Liver (tissue), 9 donors: ENCODE data around the gene PARP12. TPM values are rescaled to one million over a fixed set of nuclear protein-coding genes. Genes with fewer than 3 reads are reported as not detected.
A peak's percentile ranks its signal among the peaks of the same experiment; 100 is the strongest.

Experiments used
- DNase-seq: peaks from one replicate; pipeline ENCODE4 v3.0.0-alpha.2; 2017; ENCODE audit warnings: low spot score
- H3K27ac ChIP-seq, 2 donors: one replicate each; pipeline ENCODE4 v1.7.0; 2013; ENCODE audit warnings: inconsistent platforms in 2 of 2, low read length in 2 of 2, control low read depth in 1 of 2, low read depth in 1 of 2, mild to moderate bottlenecking in 1 of 2
- H3K27me3 ChIP-seq, 4 donors: one replicate each; pipeline versions ENCODE4 v1.6.1 to v1.7.0; 2013; ENCODE audit warnings: low read length in 3 of 4, inconsistent platforms in 1 of 4, mild to moderate bottlenecking in 1 of 4, moderate library complexity in 1 of 4; ENCODE audit not compliant: control insufficient read depth in 4 of 4, insufficient read depth in 4 of 4
- H3K36me3 ChIP-seq, 4 donors: one replicate each; pipeline versions ENCODE4 v1.6.1 to v1.7.0; 2013; ENCODE audit warnings: low read length in 3 of 4, mild to moderate bottlenecking in 3 of 4, low read depth in 1 of 4, moderate library complexity in 1 of 4; ENCODE audit not compliant: control insufficient read depth in 4 of 4, insufficient read depth in 3 of 4
- H3K4me1 ChIP-seq, 4 donors: one replicate each; pipeline versions ENCODE4 v1.6.1 to v1.7.0; 2013; ENCODE audit warnings: low read length in 3 of 4, mild to moderate bottlenecking in 3 of 4, moderate library complexity in 1 of 4; ENCODE audit not compliant: control insufficient read depth in 4 of 4, insufficient read depth in 4 of 4
- H3K4me3 ChIP-seq, 3 donors: one replicate each; pipeline versions ENCODE4 v1.6.1 to v1.7.0; 2013; ENCODE audit warnings: low read length in 3 of 3, control low read depth in 1 of 3, low read depth in 1 of 3, mild to moderate bottlenecking in 1 of 3
- H3K9ac ChIP-seq, 2 donors: one replicate each; pipeline ENCODE4 v1.7.0; 2013; ENCODE audit warnings: low read length in 2 of 2, mild to moderate bottlenecking in 2 of 2, moderate library complexity in 2 of 2, control low read depth in 1 of 2, low read depth in 1 of 2
- H3K9me3 ChIP-seq, 4 donors: one replicate each; pipeline versions ENCODE4 v1.6.1 to v1.7.0; 2013; ENCODE audit warnings: low read length in 3 of 4; ENCODE audit not compliant: control insufficient read depth in 4 of 4
- EGR1 ChIP-seq, 2 donors: IDR thresholded peaks; 2 replicates each; pipeline ENCODE4 v1.6.1; 2016 to 2018; ENCODE audit warnings: antibody characterized with exemption in 2 of 2, low read depth in 2 of 2
- FOXA1 ChIP-seq: IDR thresholded peaks from 2 replicates; pipeline ENCODE4 v1.6.1; 2016; ENCODE audit warnings: antibody characterized with exemption
- FOXA2 ChIP-seq: IDR thresholded peaks from 2 replicates; pipeline ENCODE4 v1.6.1; 2016; ENCODE audit warnings: antibody characterized with exemption
- GABPA ChIP-seq, 2 donors: IDR thresholded peaks in 1 of 2; conservative IDR thresholded peaks in 1 of 2; 2 replicates each; pipeline ENCODE4 v1.6.1; 2016; ENCODE audit warnings: antibody characterized with exemption in 2 of 2, mild to moderate bottlenecking in 1 of 2, moderate library complexity in 1 of 2
- HNF4A ChIP-seq, 2 donors: conservative IDR thresholded peaks; 2 replicates each; pipeline ENCODE4 v1.6.1; 2016; ENCODE audit warnings: antibody characterized with exemption in 2 of 2, mild to moderate bottlenecking in 2 of 2
- HNF4G ChIP-seq: IDR thresholded peaks from 2 replicates; pipeline ENCODE4 v1.6.1; 2016; ENCODE audit warnings: antibody characterized with exemption
- JUND ChIP-seq, 2 donors: IDR thresholded peaks; 2 replicates each; pipeline ENCODE4 v1.6.1; 2016; ENCODE audit warnings: antibody characterized with exemption in 2 of 2
- NR2F2 ChIP-seq: IDR thresholded peaks from 2 replicates; pipeline ENCODE4 v1.6.1; 2016; ENCODE audit warnings: antibody characterized with exemption
- RAD21 ChIP-seq, 2 donors: IDR thresholded peaks; 2 replicates each; pipeline ENCODE4 v1.6.1; 2016; ENCODE audit warnings: antibody characterized with exemption in 2 of 2, mild to moderate bottlenecking in 2 of 2
- RXRA ChIP-seq, 2 donors: IDR thresholded peaks; 2 replicates each; pipeline ENCODE4 v1.6.1; 2017 to 2018; ENCODE audit warnings: antibody characterized with exemption in 2 of 2, mild to moderate bottlenecking in 1 of 2
- SP1 ChIP-seq: IDR thresholded peaks from 2 replicates; pipeline ENCODE4 v1.6.1; 2018; ENCODE audit warnings: antibody characterized with exemption, mild to moderate bottlenecking
- TAF1 ChIP-seq: conservative IDR thresholded peaks from 2 replicates; pipeline ENCODE4 v1.6.1; 2016; ENCODE audit warnings: antibody characterized with exemption, mild to moderate bottlenecking
- YY1 ChIP-seq: IDR thresholded peaks from 2 replicates; pipeline ENCODE4 v1.6.1; 2016; ENCODE audit warnings: antibody characterized with exemption, mild to moderate bottlenecking
- WGBS: extraction: QIAGEN DNeasy Blood & Tissue Kit; methylation state at CpG from one replicate; pipeline ENCODE4 v1.1.7; 2013; 5-methylcytosine and 5-hydroxymethylcytosine counted together
- polyA plus RNA-seq, 2 donors: library from polyadenylated mRNA; stranded (reverse) in 1 of 2; unstranded in 1 of 2; fragments of 200-250 nt in 1 of 2; fragments of >200 nt in 1 of 2; fragmentation: Nextera tagmentation in 1 of 2; extraction: Ambion mirVana in 1 of 2; gene quantifications; one replicate each; pipeline versions ENCODE4 v1.2.1 to v1.2.3, GENCODE V29; 2013 to 2015
- total RNA-seq, 2 donors: library from RNA; depleted of rRNA; stranded (reverse); fragments of >200 nt; gene quantifications; one replicate each; pipeline ENCODE4 v1.2.3, GENCODE V29; 2014
- TF ChIP-seq, protein P1 (sequence below): IDR thresholded peaks from 2 replicates; pipeline ENCODE4 v1.6.1; 2016; ENCODE audit warnings: antibody characterized with exemption, mild to moderate bottlenecking
- TF ChIP-seq, protein P2 (sequence below): IDR thresholded peaks from 2 replicates; pipeline ENCODE4 v1.6.1; 2016; ENCODE audit warnings: antibody characterized with exemption
- donor health status: healthy.
- donor health status: healthy.
- donor health status: healthy.
- donor health status: healthy.
- donor health status: healthy.

PARP12 gene
- total and polyA plus RNA-seq, 4 donors: 13.3 to 32.7 (median 19.8) TPM

DNA sequence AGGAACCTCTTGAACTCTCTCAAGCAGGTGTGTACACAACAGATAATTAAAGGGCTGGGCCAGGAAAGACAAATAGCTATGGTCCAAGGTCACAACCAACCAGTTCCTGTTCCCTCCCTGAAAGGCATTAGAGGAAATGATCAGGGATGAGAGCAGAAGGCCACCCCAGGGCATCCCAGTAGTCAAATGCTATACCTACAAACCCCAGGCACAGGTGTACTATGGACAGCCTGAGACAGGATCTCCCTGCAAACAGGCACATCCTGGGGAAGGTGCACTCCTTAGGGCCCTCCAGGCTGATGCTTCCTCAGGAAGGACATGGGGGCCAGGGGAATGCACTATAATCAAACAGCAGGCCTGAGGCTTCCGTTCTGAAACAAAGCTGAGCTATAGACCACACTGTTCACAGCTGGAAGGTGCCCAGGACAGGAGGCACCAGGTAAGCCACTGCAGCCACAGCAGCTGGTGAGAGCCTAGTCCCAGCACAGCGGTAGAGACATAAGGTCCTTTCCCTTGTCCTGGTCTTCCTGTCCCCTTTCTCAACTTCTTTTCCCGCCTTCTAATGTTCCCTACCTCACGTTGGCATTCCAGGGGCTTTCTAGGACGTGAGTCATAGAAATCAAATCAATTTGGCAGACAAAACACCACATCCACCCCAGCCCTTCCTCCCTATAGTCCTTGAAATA lies 13.3 kb downstream of the PARP12 start (continued):
- peak; percentile 95 for TF ChIP-seq HNF4G
- TF ChIP-seq TAF1: no peak
- peak; percentile 58 to 63 for TF ChIP-seq RAD21 (IDR thresholded peaks at IDR 0.05)
- TF ChIP-seq NR2F2: peak; percentile 94

DNA sequence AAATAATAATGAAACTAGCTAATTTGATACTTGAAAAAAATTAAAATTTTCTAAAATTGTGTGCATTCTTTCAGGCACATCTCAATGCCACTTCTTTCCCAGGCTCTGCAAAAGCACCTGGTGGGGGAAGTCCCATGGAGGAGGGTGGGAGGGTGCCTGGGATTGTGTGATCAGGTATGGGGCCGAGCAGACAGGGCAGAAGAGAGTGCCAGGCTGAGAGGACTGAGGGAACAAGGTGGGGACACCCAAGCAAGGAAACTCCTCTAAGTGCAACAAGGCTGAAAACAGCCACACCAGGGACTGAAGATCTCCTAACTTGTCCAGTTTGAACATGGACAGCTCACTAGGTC lies 13.8 kb downstream of the PARP12 start:
- H3K4me1 ChIP-seq: peaks cover 0 to 33% (median 25%) of the 10 kb centered on the region in 4 donors
- H3K9ac ChIP-seq: no peak overlapping the region
- no peaks in the 10 kb centered on the region for H3K9me3 ChIP-seq
- peaks cover 0 to 3% (median 0%) of the 10 kb centered on the region in 4 donors for H3K36me3 ChIP-seq
- WGBS: 38% methylated on average over 1 of the region's 1 CpG
- DNase-seq: no peak
- no peak overlapping the region for H3K4me3 ChIP-seq
- TF ChIP-seq RXRA (IDR thresholded peaks at IDR 0.05) (no peak), GABPA (IDR thresholded peaks at IDR 0.05 in 1 of 2, conservative IDR thresholded peaks at IDR 0.05 in 1 of 2) (no peak), RAD21 (IDR thresholded peaks at IDR 0.05) (no peak), YY1 (no peak), SP1 (no peak), NR2F2 (no peak), FOXA1 (no peak), JUND (IDR thresholded peaks at IDR 0.05) (no peak), FOXA2 (no peak)
- TF ChIP-seq, protein P1, sequence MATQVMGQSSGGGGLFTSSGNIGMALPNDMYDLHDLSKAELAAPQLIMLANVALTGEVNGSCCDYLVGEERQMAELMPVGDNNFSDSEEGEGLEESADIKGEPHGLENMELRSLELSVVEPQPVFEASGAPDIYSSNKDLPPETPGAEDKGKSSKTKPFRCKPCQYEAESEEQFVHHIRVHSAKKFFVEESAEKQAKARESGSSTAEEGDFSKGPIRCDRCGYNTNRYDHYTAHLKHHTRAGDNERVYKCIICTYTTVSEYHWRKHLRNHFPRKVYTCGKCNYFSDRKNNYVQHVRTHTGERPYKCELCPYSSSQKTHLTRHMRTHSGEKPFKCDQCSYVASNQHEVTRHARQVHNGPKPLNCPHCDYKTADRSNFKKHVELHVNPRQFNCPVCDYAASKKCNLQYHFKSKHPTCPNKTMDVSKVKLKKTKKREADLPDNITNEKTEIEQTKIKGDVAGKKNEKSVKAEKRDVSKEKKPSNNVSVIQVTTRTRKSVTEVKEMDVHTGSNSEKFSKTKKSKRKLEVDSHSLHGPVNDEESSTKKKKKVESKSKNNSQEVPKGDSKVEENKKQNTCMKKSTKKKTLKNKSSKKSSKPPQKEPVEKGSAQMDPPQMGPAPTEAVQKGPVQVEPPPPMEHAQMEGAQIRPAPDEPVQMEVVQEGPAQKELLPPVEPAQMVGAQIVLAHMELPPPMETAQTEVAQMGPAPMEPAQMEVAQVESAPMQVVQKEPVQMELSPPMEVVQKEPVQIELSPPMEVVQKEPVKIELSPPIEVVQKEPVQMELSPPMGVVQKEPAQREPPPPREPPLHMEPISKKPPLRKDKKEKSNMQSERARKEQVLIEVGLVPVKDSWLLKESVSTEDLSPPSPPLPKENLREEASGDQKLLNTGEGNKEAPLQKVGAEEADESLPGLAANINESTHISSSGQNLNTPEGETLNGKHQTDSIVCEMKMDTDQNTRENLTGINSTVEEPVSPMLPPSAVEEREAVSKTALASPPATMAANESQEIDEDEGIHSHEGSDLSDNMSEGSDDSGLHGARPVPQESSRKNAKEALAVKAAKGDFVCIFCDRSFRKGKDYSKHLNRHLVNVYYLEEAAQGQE: no peak
- TF ChIP-seq, protein P2, sequence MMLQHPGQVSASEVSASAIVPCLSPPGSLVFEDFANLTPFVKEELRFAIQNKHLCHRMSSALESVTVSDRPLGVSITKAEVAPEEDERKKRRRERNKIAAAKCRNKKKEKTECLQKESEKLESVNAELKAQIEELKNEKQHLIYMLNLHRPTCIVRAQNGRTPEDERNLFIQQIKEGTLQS: no peak
- H3K27me3 ChIP-seq: no peaks in the 10 kb centered on the region
- H3K27ac ChIP-seq: peak overlapping the region; percentile 11 to 67

DNA sequence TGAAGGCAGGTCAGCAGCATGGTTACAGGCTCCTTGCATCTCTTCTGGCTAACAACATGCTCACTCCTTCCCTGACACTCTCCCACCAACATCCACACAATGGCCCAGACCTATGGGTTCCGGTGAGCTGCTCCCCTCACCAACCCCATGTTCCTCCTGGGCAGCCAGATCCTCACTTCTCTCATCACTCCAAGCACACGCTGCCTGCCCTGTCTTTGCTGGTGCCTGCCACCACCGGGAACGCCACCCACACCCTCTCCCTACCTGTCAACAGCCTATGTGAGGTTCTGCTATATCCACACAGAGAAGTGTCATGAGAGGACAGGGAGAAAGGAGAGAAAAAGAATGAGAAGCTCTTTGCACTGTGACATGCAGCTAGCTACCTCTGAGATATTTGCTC lies 14.6 kb downstream of the PARP12 start:
- H3K36me3 ChIP-seq: peaks cover 0 to 3% (median 0%) of the 10 kb centered on the region in 4 donors
- WGBS: 89% methylated on average over 4 of the region's 4 CpGs
- DNase-seq: no peak
- H3K4me1 ChIP-seq: peaks cover 0 to 33% (median 25%) of the 10 kb centered on the region in 4 donors
- no peak overlapping the region for H3K4me3 ChIP-seq
- no peak overlapping the region for H3K27ac ChIP-seq
- H3K9me3 ChIP-seq: no peaks in the 10 kb centered on the region
- no peaks in the 10 kb centered on the region for H3K27me3 ChIP-seq
- H3K9ac ChIP-seq: no peak overlapping the region
- TF ChIP-seq EGR1 (IDR thresholded peaks at IDR 0.05; ENCODE audit: low read depth in 2 of 2) (no peak), HNF4G (no peak), SP1 (no peak), FOXA1 (no peak), YY1 (no peak), GABPA (IDR thresholded peaks at IDR 0.05 in 1 of 2, conservative IDR thresholded peaks at IDR 0.05 in 1 of 2) (no peak), FOXA2 (no peak), TAF1 (no peak), JUND (IDR thresholded peaks at IDR 0.05) (no peak), RAD21 (IDR thresholded peaks at IDR 0.05) (no peak), HNF4A (conservative IDR thresholded peaks at IDR 0.05) (no peak)
- TF ChIP-seq, protein P2: no peak
- TF ChIP-seq, protein P1: no peak
